OCI-LY3 (cell line): ENCODE data around the gene DIP2C.
"Not testable (repeated sequence)": the region's sequence is repeated elsewhere in the genome, so short reads cannot be mapped to it uniquely, and the experiment has no call there.

Experiments used
- CTCF ChIP-seq: fragments of 200-600, 300-600 bp; sonication (generic); IDR thresholded peaks from 2 replicates; pipeline ENCODE4 v1.5.1; 2014; ENCODE audit warnings: antibody characterized with exemption, low read length, low read depth
- EZH2phosphoT487 ChIP-seq: fragments of 200-600 bp; shearing (Covaris generic); IDR thresholded peaks from 2 replicates; pipeline ENCODE4 v1.6.1; 2018; ENCODE audit warnings: antibody characterized with exemption, mixed run types, low read depth

- TF ChIP-seq EZH2phosphoT487, CTCF: not testable (repeated sequence)
Measured at GRCh38 chr10:479706-480497, 209.6 kb downstream of the DIP2C start.
